BE2C (cell line): ENCODE data around the gene RPRM.

Source experiments
- DNase-seq: peaks from one replicate; pipeline ENCODE4 v3.0.0-alpha.2; 2020
- H3K27me3 ChIP-seq: fragments of 250-450 bp; sonication (Bioruptor Pico); 2 replicates; pipeline ENCODE4 v1.5.1; 2020; ENCODE audit warnings: mild to moderate bottlenecking
- H3K36me3 ChIP-seq: fragments of 250-450 bp; sonication (Bioruptor Pico); 2 replicates; pipeline ENCODE4 v1.5.1; 2020; ENCODE audit warnings: mild to moderate bottlenecking
- H3K4me1 ChIP-seq: fragments of 250-450 bp; sonication (Bioruptor Pico); 2 replicates; pipeline ENCODE4 v1.5.1; 2020
- H3K4me3 ChIP-seq: 2 replicates; pipeline ENCODE4 v1.5.1; 2011; ENCODE audit warnings: low read depth, low read length
- H3K9me3 ChIP-seq: fragments of 250-450 bp; sonication (Bioruptor Pico); 2 replicates; pipeline ENCODE4 v1.5.1; 2020
- TF ChIP-seq, protein P1 (sequence below): IDR thresholded peaks from 2 replicates; pipeline ENCODE4 v1.5.1; 2012; ENCODE audit warnings: mild to moderate bottlenecking, low read depth, low read length

Gene RPRM

DNA sequence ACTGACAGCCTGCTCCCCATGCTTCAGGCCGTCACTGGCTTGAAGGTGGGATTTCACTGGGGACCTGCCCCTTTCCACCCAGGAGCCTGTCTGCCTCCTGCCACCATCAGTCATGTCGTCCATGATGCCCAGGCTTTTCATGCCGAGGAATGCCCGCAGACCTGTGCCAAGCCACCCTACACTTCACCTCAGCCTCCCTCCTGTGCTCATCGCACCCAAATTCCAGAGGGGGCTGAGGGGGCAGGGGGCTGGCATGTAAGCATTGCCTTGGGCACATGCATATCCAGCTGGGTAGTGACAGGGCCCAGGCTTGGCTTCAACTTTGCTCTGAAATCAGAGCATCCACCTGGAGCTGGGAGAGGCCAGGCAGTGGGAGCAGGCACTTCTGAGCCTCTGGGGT lies 20.9 kb upstream of the RPRM start:
- no peaks in the 10 kb centered on the region for H3K27me3 ChIP-seq
- H3K36me3 ChIP-seq = no peaks in the 10 kb centered on the region
- H3K4me3 ChIP-seq = no peak overlapping the region
- no peak for DNase-seq
- H3K9me3 ChIP-seq = no peaks in the 10 kb centered on the region
- no peaks in the 10 kb centered on the region for H3K4me1 ChIP-seq
- TF ChIP-seq, protein P1, sequence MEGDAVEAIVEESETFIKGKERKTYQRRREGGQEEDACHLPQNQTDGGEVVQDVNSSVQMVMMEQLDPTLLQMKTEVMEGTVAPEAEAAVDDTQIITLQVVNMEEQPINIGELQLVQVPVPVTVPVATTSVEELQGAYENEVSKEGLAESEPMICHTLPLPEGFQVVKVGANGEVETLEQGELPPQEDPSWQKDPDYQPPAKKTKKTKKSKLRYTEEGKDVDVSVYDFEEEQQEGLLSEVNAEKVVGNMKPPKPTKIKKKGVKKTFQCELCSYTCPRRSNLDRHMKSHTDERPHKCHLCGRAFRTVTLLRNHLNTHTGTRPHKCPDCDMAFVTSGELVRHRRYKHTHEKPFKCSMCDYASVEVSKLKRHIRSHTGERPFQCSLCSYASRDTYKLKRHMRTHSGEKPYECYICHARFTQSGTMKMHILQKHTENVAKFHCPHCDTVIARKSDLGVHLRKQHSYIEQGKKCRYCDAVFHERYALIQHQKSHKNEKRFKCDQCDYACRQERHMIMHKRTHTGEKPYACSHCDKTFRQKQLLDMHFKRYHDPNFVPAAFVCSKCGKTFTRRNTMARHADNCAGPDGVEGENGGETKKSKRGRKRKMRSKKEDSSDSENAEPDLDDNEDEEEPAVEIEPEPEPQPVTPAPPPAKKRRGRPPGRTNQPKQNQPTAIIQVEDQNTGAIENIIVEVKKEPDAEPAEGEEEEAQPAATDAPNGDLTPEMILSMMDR = no peak

DNA sequence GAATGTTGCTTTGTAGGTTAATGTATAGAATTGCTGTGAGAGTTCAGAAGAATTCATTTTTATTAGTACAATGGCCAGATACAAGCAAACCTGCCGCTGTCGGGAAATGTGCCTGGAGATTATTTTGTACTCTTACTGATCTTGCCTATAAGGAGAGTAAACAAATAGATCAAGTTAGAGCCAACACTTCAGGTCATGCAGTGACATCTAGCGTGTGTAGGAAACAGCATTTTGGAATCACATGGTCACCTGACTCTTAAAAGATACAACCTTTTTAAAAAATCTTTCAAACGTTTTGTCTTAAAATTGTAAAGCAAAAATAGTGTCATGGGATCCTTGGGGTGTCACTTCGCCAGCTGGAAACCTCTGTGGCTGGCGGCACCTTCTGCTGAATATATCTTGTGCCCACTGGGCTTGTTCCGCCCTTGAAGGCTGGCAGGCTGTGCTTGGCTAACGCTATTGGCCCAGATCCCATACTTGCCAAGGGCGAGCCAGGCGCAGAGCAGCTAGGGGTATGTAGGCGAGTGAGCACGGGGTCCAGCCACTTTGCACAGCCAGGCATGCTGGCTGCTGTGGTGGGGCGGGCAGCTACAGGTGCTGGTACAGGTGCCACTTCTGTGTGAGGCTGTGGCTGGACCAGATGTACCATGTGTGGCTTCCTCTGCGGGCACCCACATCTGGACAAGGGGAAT lies 19.5 kb upstream of the RPRM start:
- no peaks in the 10 kb centered on the region for H3K4me1 ChIP-seq
- no peaks in the 10 kb centered on the region for H3K9me3 ChIP-seq
- TF ChIP-seq, protein P1 = no peak
- no peak overlapping the region for H3K4me3 ChIP-seq
- no peak for DNase-seq
- H3K36me3 ChIP-seq = no peaks in the 10 kb centered on the region
- H3K27me3 ChIP-seq = no peaks in the 10 kb centered on the region

DNA sequence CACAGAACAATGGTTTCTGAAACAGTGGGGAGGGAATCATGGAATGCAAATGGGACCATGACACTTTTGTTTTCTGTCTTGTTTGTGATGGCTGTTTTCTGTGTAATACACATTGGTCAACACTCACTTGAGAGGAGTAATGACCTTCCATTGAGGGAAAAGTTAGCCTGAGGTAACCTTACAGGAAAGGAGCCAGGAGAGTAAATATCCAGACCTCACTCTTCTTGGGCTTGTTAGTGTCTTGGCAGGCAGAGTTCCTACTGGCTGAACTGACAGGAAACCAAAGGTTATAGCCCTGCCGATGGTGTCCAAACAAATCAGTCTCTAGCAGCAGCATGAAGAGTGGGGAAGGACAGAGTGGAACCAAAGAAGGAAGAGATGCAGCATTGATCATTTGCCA lies 17.2 kb upstream of the RPRM start:
- no peak overlapping the region for H3K4me3 ChIP-seq
- no peaks in the 10 kb centered on the region for H3K9me3 ChIP-seq
- H3K27me3 ChIP-seq = no peaks in the 10 kb centered on the region
- no peaks in the 10 kb centered on the region for H3K36me3 ChIP-seq
- TF ChIP-seq, protein P1 = no peak
- no peak for DNase-seq
- H3K4me1 ChIP-seq = no peaks in the 10 kb centered on the region

DNA sequence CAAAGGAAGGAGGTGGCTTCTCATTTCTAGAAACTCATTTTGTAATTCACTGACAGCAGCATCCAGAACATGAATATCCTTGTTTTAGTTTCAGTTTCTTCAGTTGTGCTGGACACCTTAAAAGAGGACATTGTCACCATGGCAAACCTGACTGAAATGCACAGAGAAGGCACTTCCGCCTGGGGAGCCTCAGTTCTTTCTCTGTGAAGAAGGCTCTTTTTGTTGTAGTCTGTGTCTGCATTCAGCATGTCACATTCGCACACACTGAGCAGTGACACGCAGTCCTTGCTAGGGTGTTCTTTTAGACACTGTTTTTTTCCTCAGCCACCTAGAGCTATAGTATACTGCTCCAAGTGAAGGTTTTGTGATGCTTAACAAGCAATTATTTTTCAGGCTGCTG lies 9.5 kb upstream of the RPRM start:
- Histone ChIP-seq H3K9me3 (no peaks in the 10 kb centered on the region), H3K4me1 (no peaks in the 10 kb centered on the region), H3K27me3 (no peaks in the 10 kb centered on the region; the same call in 1 of the 2 replicates), H3K36me3 (no peaks in the 10 kb centered on the region), H3K4me3 (no peak overlapping the region)
- TF ChIP-seq, protein P1 = no peak
- DNase-seq = no peak

DNA sequence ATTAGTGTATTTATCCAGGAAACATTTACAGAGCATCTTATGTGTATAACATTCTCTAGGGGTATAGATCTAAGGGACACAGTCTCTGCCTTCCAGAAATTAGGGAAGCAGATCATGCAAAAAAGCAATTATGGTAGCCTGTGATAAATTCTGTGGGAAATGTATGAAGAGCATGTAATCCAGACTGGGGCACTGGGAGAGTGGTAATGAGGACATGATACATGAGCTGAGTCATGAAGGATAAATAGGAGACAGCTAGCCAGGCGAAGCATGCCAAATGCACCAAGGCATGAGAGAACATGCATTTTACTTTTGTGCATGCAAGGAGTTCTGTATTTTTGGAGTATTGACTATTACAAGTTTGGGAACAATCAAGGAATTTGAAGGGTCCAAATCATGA lies 8.9 kb upstream of the RPRM start:
- Histone ChIP-seq H3K27me3 (no peaks in the 10 kb centered on the region; the same call in 1 of the 2 replicates), H3K4me3 (no peak overlapping the region)
- DNase-seq = no peak

DNA sequence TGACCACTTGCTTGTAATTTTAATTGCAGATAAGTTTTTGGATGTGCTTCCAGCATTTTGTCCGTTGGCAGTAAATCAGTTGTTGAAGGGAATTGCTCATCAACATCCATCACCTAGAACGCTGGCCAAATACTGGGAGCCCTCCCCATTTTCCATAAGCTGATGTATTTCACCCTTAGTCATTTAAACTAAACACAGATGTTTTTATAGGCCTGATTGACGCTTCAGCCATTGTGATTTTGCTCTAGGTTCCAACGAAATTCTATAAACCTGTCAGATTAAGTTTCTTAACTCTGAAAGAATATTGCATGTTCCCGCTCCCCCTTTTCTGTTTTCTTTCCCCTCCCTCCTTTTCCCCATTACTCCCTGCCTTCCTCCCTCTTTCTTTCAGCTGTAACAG lies 1.0 kb upstream of the RPRM start:
- Histone ChIP-seq H3K4me3 (no peak overlapping the region), H3K27me3 (peaks cover 34% of the 10 kb centered on the region), H3K36me3 (no peaks in the 10 kb centered on the region), H3K9me3 (no peaks in the 10 kb centered on the region), H3K4me1 (no peaks in the 10 kb centered on the region)
- DNase-seq = no peak
- TF ChIP-seq, protein P1 = no peak

More for the DNA sequence above, 8.9 kb upstream of the RPRM start:
- no peaks in the 10 kb centered on the region for H3K4me1 ChIP-seq
- H3K36me3 ChIP-seq = no peaks in the 10 kb centered on the region
- TF ChIP-seq, protein P1 = no peak
- no peaks in the 10 kb centered on the region for H3K9me3 ChIP-seq
